Umbilical cord (tissue), 2 donors: Measurements from ENCODE around the gene PADI3. TPM values are rescaled to one million over a fixed set of nuclear protein-coding genes. Genes with fewer than 3 reads are reported as not detected.

ENCODE experiments used
- DNase-seq: peaks from one replicate; pipeline ENCODE4 v3.0.0-alpha.2; 2015; ENCODE audit warnings: low spot score
- total RNA-seq: library from RNA; depleted of rRNA; stranded (reverse); fragments of >200 nt; gene quantifications from one replicate; pipeline ENCODE4 v1.2.3, GENCODE V29; 2014; ENCODE audit warnings: low replicate concordance; ENCODE audit not compliant: insufficient read depth

Gene PADI3
- total RNA-seq = not detected

GRCh38 chr1:17248781-17249180, at the start of gene PADI3:
Gene PADI3 (plus strand): TSS chr1:17249098. CDS start chr1:17249138, 40 bp downstream.
- no peak for DNase-seq

GRCh38 chr1:17199267-17200044, 49.4 kb upstream of the PADI3 start:
- DNase-seq = no peak

GRCh38 chr1:17200246-17200645, 48.7 kb upstream of the PADI3 start:
- peak; percentile 47 for DNase-seq

GRCh38 chr1:17200756-17201155, 48.1 kb upstream of the PADI3 start:
- DNase-seq = no peak

- no peak for DNase-seq
These were observed 47.5 kb upstream of the PADI3 start for GRCh38 chr1:17201201-17202021.

- DNase-seq = no peak
These were observed 44.1 kb upstream of the PADI3 start, which contains the start of gene PADI1 for GRCh38 chr1:17204546-17205440. Gene PADI1 (plus strand): TSS chr1:17205128. CDS start chr1:17205218, 90 bp downstream.

- no peak for DNase-seq
These were observed 43.2 kb upstream of the PADI3 start for GRCh38 chr1:17205652-17206051.

- DNase-seq = no peak
These were observed 42.7 kb upstream of the PADI3 start for GRCh38 chr1:17206196-17206595.

GRCh38 chr1:17207046-17207445, 41.9 kb upstream of the PADI3 start:
- DNase-seq = peak; percentile 46

- DNase-seq = no peak
These were observed 41.4 kb upstream of the PADI3 start for GRCh38 chr1:17207540-17207939.

- no peak for DNase-seq
These were observed 40.9 kb upstream of the PADI3 start for GRCh38 chr1:17207966-17208418.

GRCh38 chr1:17208546-17208945, 40.4 kb upstream of the PADI3 start:
- no peak for DNase-seq

GRCh38 chr1:17209430-17209829, 39.5 kb upstream of the PADI3 start:
- peak; percentile 34 for DNase-seq

GRCh38 chr1:17210176-17210575, 38.7 kb upstream of the PADI3 start:
- DNase-seq = no peak

GRCh38 chr1:17211377-17211776, 37.5 kb upstream of the PADI3 start:
- DNase-seq = no peak

- DNase-seq = no peak
These were observed 36.9 kb upstream of the PADI3 start for GRCh38 chr1:17212009-17212408.

- DNase-seq = peak; percentile 94
These were observed 36.3 kb upstream of the PADI3 start for GRCh38 chr1:17212487-17213121.

GRCh38 chr1:17213148-17213781, 35.6 kb upstream of the PADI3 start:
- peak; percentile 54 for DNase-seq

GRCh38 chr1:17213782-17214148, 35.1 kb upstream of the PADI3 start:
- no peak for DNase-seq

- no peak for DNase-seq
These were observed 33.9 kb upstream of the PADI3 start for GRCh38 chr1:17214876-17215544.
